Mucosa of descending colon (tissue), 3 donors: ENCODE results near the gene VPS11. TPM values are rescaled to one million over a fixed set of nuclear protein-coding genes. Genes with fewer than 3 reads are reported as not detected.

ENCODE experiments used
- ATAC-seq: fragments of 200-7000 bp; cut with Tn5 transposase; one replicate; pipeline ENCODE4 v1.9.1; 2020; ENCODE audit warnings: mild to moderate bottlenecking, moderate library complexity
- DNase-seq, 3 donors: peaks; one replicate each; pipeline ENCODE4 v3.0.0-alpha.2; 2020
- H3K36me3 ChIP-seq: fragments of 200-600 bp; one replicate; pipeline ENCODE4 v1.8.0; 2021; ENCODE audit warnings: low read depth, mild to moderate bottlenecking
- H3K4me1 ChIP-seq: fragments of 200-600 bp; one replicate; pipeline ENCODE4 v1.8.0; 2021; ENCODE audit warnings: low read depth, mild to moderate bottlenecking
- H3K4me3 ChIP-seq: fragments of 200-600 bp; one replicate; pipeline ENCODE4 v1.8.0; 2021; ENCODE audit warnings: mild to moderate bottlenecking
- H3K9me3 ChIP-seq: fragments of 200-600 bp; one replicate; pipeline ENCODE4 v1.8.0; 2021; ENCODE audit warnings: mild to moderate bottlenecking
- CTCF ChIP-seq: fragments of 200-600 bp; IDR thresholded peaks from one replicate; pipeline ENCODE4 v1.8.0; 2022; ENCODE audit warnings: antibody characterized with exemption, mild to moderate bottlenecking
- intact Hi-C, 2 donors: fragments of 100-400 bp; cut with DNase I in 1 of 2; cut with micrococcal nuclease in 1 of 2; formaldehyde crosslinking; loops; one replicate each; pipeline versions ENCODE4 v1.11.0 to v1.11.1; 2022; cut with DNase I, micrococcal nuclease
- total RNA-seq, 3 donors: library from RNA; stranded (reverse); fragmentation: NEBNext Ultra II Directional in 2 of 3; extraction: Animal tissue kit (Norgen Biotek cat#: 25700) in 2 of 3; gene quantifications; one replicate each; pipeline versions ENCODE4 v1.2.1 to v1.2.4, GENCODE V29; 2021 to 2023
- donor health status: DM: no; HTN: no; CAD: no; lungs with moderate emphysema.
- donor health status: DM: no; HTN: no; CAD: no.
- donor health status: DM: no; HTN: yes; CAD: no.

VPS11 gene
- total RNA-seq, 3 donors from 2014 or later: 26.1 to 34.8 (median 29.1) TPM

- peaks cover 9% of the 10 kb centered on the region for H3K4me1 ChIP-seq
- DNase-seq (no peak), ATAC-seq (no peak)
- no peaks in the 10 kb centered on the region for H3K36me3 ChIP-seq
- no peaks in the 10 kb centered on the region for H3K9me3 ChIP-seq
- TF ChIP-seq CTCF: no peak
- intact Hi-C loops: no loop called here
- no peak overlapping the region for H3K4me3 ChIP-seq
Observed at GRCh38 chr11:119118227-119118626, 50.6 kb downstream of the VPS11 start.

- Histone ChIP-seq H3K9me3 (no peaks in the 10 kb centered on the region), H3K4me3 (no peak overlapping the region)
- ATAC-seq: no peak
Observed at GRCh38 chr11:119118946-119119345, 51.3 kb downstream of the VPS11 start.

GRCh38 chr11:119120639-119121007, 53.0 kb downstream of the VPS11 start:
- no peaks in the 10 kb centered on the region for H3K36me3 ChIP-seq
- ATAC-seq: no peak
- H3K9me3 ChIP-seq: no peaks in the 10 kb centered on the region
- intact Hi-C loops: no loop called here
- TF ChIP-seq CTCF: no peak
- H3K4me3 ChIP-seq: no peak overlapping the region
- no peak for DNase-seq
- peaks cover 16% of the 10 kb centered on the region for H3K4me1 ChIP-seq

More at GRCh38 chr11:119118946-119119345, 51.3 kb downstream of the VPS11 start:
- no peak for TF ChIP-seq CTCF
- DNase-seq: no peak
- intact Hi-C loops: no loop called here
- H3K36me3 ChIP-seq: no peaks in the 10 kb centered on the region
- peaks cover 9% of the 10 kb centered on the region for H3K4me1 ChIP-seq

GRCh38 chr11:119121008-119121810, 53.6 kb downstream of the VPS11 start, which contains the start of gene HINFP:
Gene HINFP (plus strand): TSS chr11:119121580. CDS start chr11:119126945, 5,365 bp downstream.
- intact Hi-C loops: no loop called here
- ATAC-seq (peak; percentile 96), DNase-seq (peak; percentile 100)
- Histone ChIP-seq H3K36me3 (no peaks in the 10 kb centered on the region), H3K9me3 (no peaks in the 10 kb centered on the region), H3K4me1 (peaks cover 18% of the 10 kb centered on the region), H3K4me3 (peak within 1 kb of the TSS; percentile 87)
- TF ChIP-seq CTCF: no peak

GRCh38 chr11:119121811-119122124, 54.1 kb downstream of the VPS11 start:
- Histone ChIP-seq H3K36me3 (no peaks in the 10 kb centered on the region), H3K4me3 (peak overlapping the region; percentile 87), H3K9me3 (no peaks in the 10 kb centered on the region), H3K4me1 (peaks cover 18% of the 10 kb centered on the region)
- intact Hi-C loops: no loop called here
- ATAC-seq (no peak), DNase-seq (no peak)
- no peak for TF ChIP-seq CTCF
